Keratinocyte (primary cell): Measurements from ENCODE around the gene SQOR. TPM values are rescaled to one million over a fixed set of nuclear protein-coding genes. Genes with fewer than 3 reads are reported as not detected.

Source experiments
- DNase-seq: peaks from one replicate; pipeline ENCODE4 v3.0.0-alpha.2; 2011; ENCODE audit warnings: low read depth, missing footprints, low spot score
- FAIRE-seq: peaks from 2 replicates; lab custom pipeline; 2011; peaks lifted over from hg19 to GRCh38; lab: Jason Lieb, UNC
- H2AFZ ChIP-seq: 2 replicates; pipeline ENCODE4 v1.6.0; 2012; ENCODE audit warnings: low read length, control low read depth, inconsistent platforms; ENCODE audit not compliant: control insufficient read depth
- H3K27ac ChIP-seq: 2 replicates; pipeline ENCODE4 v1.5.1; 2011; ENCODE audit warnings: low read length; ENCODE audit not compliant: control insufficient read depth, insufficient read depth
- H3K27me3 ChIP-seq: 3 replicates; pipeline ENCODE4 v1.6.0; 2011; ENCODE audit warnings: low read length; ENCODE audit not compliant: control insufficient read depth, insufficient read depth; ENCODE audit errors: extremely low read depth
- H3K36me3 ChIP-seq, 2 experiments: 2 replicates in 1 of 2; 3 replicates in 1 of 2; pipeline ENCODE4 v1.5.1; 2011; ENCODE audit warnings: low read length in 2 of 2, mild to moderate bottlenecking in 1 of 2; ENCODE audit not compliant: control insufficient read depth in 2 of 2, insufficient read depth in 2 of 2; ENCODE audit errors: extremely low read depth in 1 of 2
- H3K4me1 ChIP-seq: 3 replicates; pipeline ENCODE4 v1.5.1; 2011; ENCODE audit warnings: low read length; ENCODE audit not compliant: control insufficient read depth, insufficient read depth; ENCODE audit errors: extremely low read depth
- H3K4me2 ChIP-seq: 3 replicates; pipeline ENCODE4 v1.6.0; 2011; ENCODE audit warnings: low read depth, low read length; ENCODE audit not compliant: control insufficient read depth, insufficient read depth; ENCODE audit errors: extremely low read depth
- H3K4me3 ChIP-seq, 3 experiments: fragments of 200-600 bp in 1 of 3; sonication (generic) in 1 of 3; 2 replicates in 2 of 3; 3 replicates in 1 of 3; pipeline ENCODE4 v1.5.1; 2011 to 2016; ENCODE audit warnings: low read length in 3 of 3, mild to moderate bottlenecking in 3 of 3, control low read depth in 2 of 3, inconsistent platforms in 1 of 3, low read depth in 1 of 3, mixed read lengths in 1 of 3, mixed run types in 1 of 3, moderate library complexity in 1 of 3; ENCODE audit not compliant: control insufficient read depth in 2 of 3, insufficient read depth in 2 of 3; ENCODE audit errors: extremely low read depth in 1 of 3
- H3K79me2 ChIP-seq: 2 replicates; pipeline ENCODE4 v1.6.0; 2012; ENCODE audit warnings: low read length; ENCODE audit not compliant: control insufficient read depth, insufficient read depth
- H3K9ac ChIP-seq: 3 replicates; pipeline ENCODE4 v1.6.0; 2011; ENCODE audit warnings: low read length; ENCODE audit not compliant: control insufficient read depth, insufficient read depth; ENCODE audit errors: extremely low read depth
- H3K9me1 ChIP-seq: 3 replicates; pipeline ENCODE4 v1.6.0; 2011; ENCODE audit warnings: low read length; ENCODE audit not compliant: control insufficient read depth, insufficient read depth; ENCODE audit errors: extremely low read depth
- H3K9me3 ChIP-seq: 2 replicates; pipeline ENCODE4 v1.5.1; 2012; ENCODE audit warnings: low read depth, low read length; ENCODE audit not compliant: control insufficient read depth
- H4K20me1 ChIP-seq: 3 replicates; pipeline ENCODE4 v1.6.0; 2011; ENCODE audit warnings: low read length; ENCODE audit not compliant: control insufficient read depth, insufficient read depth; ENCODE audit errors: extremely low read depth
- EZH2 ChIP-seq: IDR thresholded peaks from one replicate; pipeline ENCODE4 v1.6.1; 2012; ENCODE audit warnings: inconsistent platforms, mild to moderate bottlenecking, low read length, moderate library complexity
- dilution Hi-C: fragments of 300-500 bp; cut with MboI; formaldehyde crosslinking; loops from one replicate; pipeline ENCODE4 v1.7.0; 2020; ENCODE audit warnings: low sequenced_read_pairs; ENCODE audit not compliant: extremely low pct_ligation_motif_present
- polyA plus RNA-seq, 5 experiments: library from polyadenylated mRNA; depleted of rRNA in 3 of 5; stranded (reverse) in 3 of 5; stranded (forward) in 1 of 5; unstranded in 1 of 5; fragments of >200 nt; gene quantifications; 1 replicate in 1 of 5; 2 replicates in 3 of 5; 3 replicates in 1 of 5; pipeline versions ENCODE4 v1.2.1 to v1.2.3, GENCODE V29; 2011 to 2012; ENCODE audit warnings: missing spikeins in 2 of 5, low read depth in 1 of 5, low replicate concordance in 1 of 5
- TF ChIP-seq, protein P1 (sequence below), 3 experiments: IDR thresholded peaks in 1 of 3; conservative IDR thresholded peaks in 1 of 3; optimal IDR thresholded peaks in 1 of 3; 2 replicates in 2 of 3; 3 replicates in 1 of 3; pipeline versions ENCODE3 to v1.5.1; 2011; ENCODE audit warnings: low read length in 3 of 3, mild to moderate bottlenecking in 3 of 3, moderate library complexity in 2 of 3, control low read depth in 1 of 3, inconsistent platforms in 1 of 3; ENCODE audit not compliant: insufficient read depth in 2 of 3; ENCODE audit errors: extremely low read depth in 1 of 3

Gene SQOR
- polyA plus RNA-seq, 1 donor (not counting 4 experiments of a cell fraction or from before 2014, with no cell fraction given) = 140 TPM

- H3K27ac ChIP-seq = no peak overlapping the region
- H3K79me2 ChIP-seq = peaks cover 68% of the 10 kb centered on the region
- DNase-seq (no peak), FAIRE-seq (no peak)
- H3K4me2 ChIP-seq = no peak overlapping the region
- no peak overlapping the region for H3K9ac ChIP-seq
- H3K9me1 ChIP-seq = no peaks in the 10 kb centered on the region
- dilution Hi-C loops = no loop called here
- peaks cover under 1% of the 10 kb centered on the region for H3K4me1 ChIP-seq
- no peak for TF ChIP-seq EZH2
- no peaks in the 10 kb centered on the region for H3K27me3 ChIP-seq
- no peaks in the 10 kb centered on the region for H4K20me1 ChIP-seq
- H3K9me3 ChIP-seq = no peaks in the 10 kb centered on the region
- H2AFZ ChIP-seq = no peak overlapping the region
- no peak overlapping the region for H3K4me3 ChIP-seq
- H3K36me3 ChIP-seq = peaks cover 0 to 6% of the 10 kb centered on the region in 2 experiments
Measured at GRCh38 chr15:45654749-45655148, 19.9 kb downstream of the SQOR start.

DNA sequence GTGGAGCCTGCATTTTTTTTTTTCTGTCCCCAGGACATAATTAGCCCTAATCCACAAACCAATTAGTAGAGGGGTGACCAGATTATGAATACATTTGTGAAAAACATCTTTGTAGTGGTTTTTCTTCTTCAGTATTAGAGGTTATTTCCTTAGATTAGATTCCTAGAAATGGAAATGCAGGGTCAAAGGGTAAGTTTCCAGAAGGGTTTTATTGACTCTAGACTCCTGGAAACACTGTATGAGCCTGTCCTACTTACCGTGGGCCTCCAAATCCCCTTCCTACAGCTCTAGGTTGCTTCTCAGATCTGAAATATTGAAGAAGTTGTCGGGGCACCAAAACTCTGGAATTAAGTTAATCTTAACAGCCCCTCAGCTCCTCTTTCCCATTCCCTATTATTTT lies 22.4 kb downstream of the SQOR start:
- no peak for FAIRE-seq
- H3K27ac ChIP-seq = no peak overlapping the region
- no peaks in the 10 kb centered on the region for H4K20me1 ChIP-seq
- no peak overlapping the region for H2AFZ ChIP-seq
- TF ChIP-seq, protein P1, sequence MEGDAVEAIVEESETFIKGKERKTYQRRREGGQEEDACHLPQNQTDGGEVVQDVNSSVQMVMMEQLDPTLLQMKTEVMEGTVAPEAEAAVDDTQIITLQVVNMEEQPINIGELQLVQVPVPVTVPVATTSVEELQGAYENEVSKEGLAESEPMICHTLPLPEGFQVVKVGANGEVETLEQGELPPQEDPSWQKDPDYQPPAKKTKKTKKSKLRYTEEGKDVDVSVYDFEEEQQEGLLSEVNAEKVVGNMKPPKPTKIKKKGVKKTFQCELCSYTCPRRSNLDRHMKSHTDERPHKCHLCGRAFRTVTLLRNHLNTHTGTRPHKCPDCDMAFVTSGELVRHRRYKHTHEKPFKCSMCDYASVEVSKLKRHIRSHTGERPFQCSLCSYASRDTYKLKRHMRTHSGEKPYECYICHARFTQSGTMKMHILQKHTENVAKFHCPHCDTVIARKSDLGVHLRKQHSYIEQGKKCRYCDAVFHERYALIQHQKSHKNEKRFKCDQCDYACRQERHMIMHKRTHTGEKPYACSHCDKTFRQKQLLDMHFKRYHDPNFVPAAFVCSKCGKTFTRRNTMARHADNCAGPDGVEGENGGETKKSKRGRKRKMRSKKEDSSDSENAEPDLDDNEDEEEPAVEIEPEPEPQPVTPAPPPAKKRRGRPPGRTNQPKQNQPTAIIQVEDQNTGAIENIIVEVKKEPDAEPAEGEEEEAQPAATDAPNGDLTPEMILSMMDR (optimal IDR thresholded peaks at IDR 0.05 in 1 of 3, IDR thresholded peaks at IDR 0.05 in 1 of 3, conservative IDR thresholded peaks at IDR 0.05 in 1 of 3; ENCODE audit: extremely low read depth in 1 of 3, insufficient read depth in 2 of 3, low read length in 3 of 3) = no peak
- TF ChIP-seq EZH2 = no peak
- no peaks in the 10 kb centered on the region for H3K9me1 ChIP-seq
- DNase-seq = no peak
- no peak overlapping the region for H3K9ac ChIP-seq
- dilution Hi-C loops = no loop called here
- H3K4me1 ChIP-seq = peaks cover 7% of the 10 kb centered on the region
- H3K36me3 ChIP-seq = peaks cover 4 to 10% of the 10 kb centered on the region in 2 experiments
- no peak overlapping the region for H3K4me2 ChIP-seq
- H3K79me2 ChIP-seq = peaks cover 45% of the 10 kb centered on the region
- H3K27me3 ChIP-seq = no peaks in the 10 kb centered on the region
- no peak overlapping the region for H3K4me3 ChIP-seq
- no peaks in the 10 kb centered on the region for H3K9me3 ChIP-seq
